ENCODE results near the gene ASB12. TPM values are rescaled to one million over a fixed set of nuclear protein-coding genes. Genes with fewer than 3 reads are reported as not detected.
A peak's percentile ranks its signal among the peaks of the same experiment; 100 is the strongest.

ASB12 gene
- total and polyA plus RNA-seq, 2 donors (not counting 3 experiments of a cell fraction or from before 2014, with no cell fraction given), result 0.11 TPM; not detected in 1

DNA sequence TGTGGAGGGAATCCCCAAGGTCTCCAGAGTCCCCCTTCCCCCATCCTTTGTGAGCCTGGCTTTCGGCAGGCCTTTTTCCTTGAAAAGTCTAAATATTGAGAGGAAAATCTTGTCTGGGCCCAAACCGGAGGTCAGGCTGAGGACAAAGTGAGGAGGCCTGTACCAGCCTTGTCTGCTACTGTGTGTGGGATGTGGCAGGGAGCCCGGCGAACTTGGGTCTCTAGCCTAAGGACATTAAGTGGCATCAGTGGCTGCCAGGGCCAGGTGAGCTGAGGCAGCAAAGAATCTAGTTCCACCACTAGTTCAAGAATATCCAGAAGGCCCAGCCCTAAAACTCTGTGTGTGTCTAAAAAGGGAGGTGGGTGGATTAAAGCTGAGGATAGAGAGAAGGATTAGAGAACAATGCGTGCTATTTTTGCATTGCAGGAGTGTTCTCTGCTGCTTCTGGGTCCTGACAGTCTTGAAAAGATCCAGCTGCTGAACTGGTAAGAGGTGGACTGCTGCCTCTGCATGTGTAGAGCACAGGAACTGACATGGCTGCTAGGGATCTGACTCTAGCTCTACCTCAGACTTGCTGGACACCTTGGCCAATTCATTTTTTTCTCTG, 23.7 kb downstream of the ASB12 start:
- H3K27me3 ChIP-seq (ENCODE audit: control insufficient read depth in 2 of 2, insufficient read depth in 2 of 2, low read length in 2 of 2), result no peaks in the 10 kb centered on the region
- CTCF ChIA-PET, result no interaction called here
- peak overlapping the region; percentile 72 for H3K9ac ChIP-seq (replicated peaks; ENCODE audit: extremely low read depth, insufficient read depth, low read length)
- DNase-seq (ENCODE audit: low read depth, low spot score), result no peak
- peak overlapping the region; percentile 71 for H3K4me2 ChIP-seq (ENCODE audit: insufficient read depth, low read length)
- no peaks in the 10 kb centered on the region for H4K20me1 ChIP-seq (replicated peaks; ENCODE audit: control insufficient read depth, extremely low read depth, insufficient read depth, low read length)
- H3K4me3 ChIP-seq (replicated peaks in 1 of 3; ENCODE audit: insufficient read depth in 1 of 3, low read depth in 1 of 3, low read length in 3 of 3), result peak overlapping the region in 2 of 3 experiments; percentile 71
- H3K36me3 ChIP-seq (ENCODE audit: control insufficient read depth in 2 of 2, extremely low read depth in 1 of 2, insufficient read depth in 2 of 2, low read length in 2 of 2), result no peaks in the 10 kb centered on the region
- BruUV-seq (replicated peaks), result no TSS peak
- no peaks in the 10 kb centered on the region for H3K79me2 ChIP-seq (ENCODE audit: control insufficient read depth, insufficient read depth, low read length)
- POLR2A ChIA-PET, result no interaction called here
- no peaks in the 10 kb centered on the region for H3K9me1 ChIP-seq (replicated peaks; ENCODE audit: control insufficient read depth, extremely low read depth, insufficient read depth, low read length)
- H2AFZ ChIP-seq (ENCODE audit: low read depth, low read length), result peak overlapping the region; percentile 93
- TF ChIP-seq MYC (IDR thresholded peaks at IDR 0.05; ENCODE audit: low read depth, low read length) (no peak), POLR2A (IDR thresholded peaks at IDR 0.05; ENCODE audit: low read depth, low read length) (no peak), POLR2AphosphoS5 (IDR thresholded peaks at IDR 0.05; ENCODE audit: insufficient read depth, low read depth, low read length) (no peak), FOS (IDR thresholded peaks at IDR 0.05; ENCODE audit: borderline replicate concordance, insufficient read depth, low read length) (no peak), CTCF (IDR thresholded peaks at IDR 0.05; ENCODE audit: extremely low read depth in 1 of 2, insufficient read depth in 1 of 2, low read depth in 1 of 2, low read length in 2 of 2) (no peak), GATA2 (IDR thresholded peaks at IDR 0.05; ENCODE audit: insufficient read depth, insufficient read length, low read depth, low read length) (no peak), EZH2 (IDR thresholded peaks at IDR 0.05; ENCODE audit: borderline replicate concordance, low read depth, low read length, severe bottlenecking) (no peak), JUN (IDR thresholded peaks at IDR 0.05; ENCODE audit: borderline replicate concordance, insufficient read depth, insufficient read length, low read depth) (no peak)
- TF ChIP-seq, protein P1, sequence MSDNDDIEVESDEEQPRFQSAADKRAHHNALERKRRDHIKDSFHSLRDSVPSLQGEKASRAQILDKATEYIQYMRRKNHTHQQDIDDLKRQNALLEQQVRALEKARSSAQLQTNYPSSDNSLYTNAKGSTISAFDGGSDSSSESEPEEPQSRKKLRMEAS (IDR thresholded peaks at IDR 0.05; ENCODE audit: insufficient read depth, insufficient read length), result no peak
- no peak for FAIRE-seq
- no peaks in the 10 kb centered on the region for H3K9me3 ChIP-seq (replicated peaks; ENCODE audit: control insufficient read depth, insufficient read depth, low read length)
- H3K27ac ChIP-seq (ENCODE audit: insufficient read depth, low read depth, low read length), result peak overlapping the region; percentile 70
- H3K4me1 ChIP-seq (ENCODE audit: control insufficient read depth, extremely low read depth, insufficient read depth, low read length), result peaks cover 3% of the 10 kb centered on the region
- intact Hi-C loops (cut with micrococcal nuclease), result loop anchor here (10.0 kb wide), 1 partner anchor 188 kb away; the partner anchor contains the start of gene MTMR8
- dilution Hi-C loops (cut with MboI; ENCODE audit: extremely low pct_ligation_motif_present, low sequenced_read_pairs), result no loop called here
